ENCODE results near the gene CD9. TPM values are rescaled to one million over a fixed set of nuclear protein-coding genes. Genes with fewer than 3 reads are reported as not detected.
A peak's percentile ranks its signal among the peaks of the same experiment; 100 is the strongest.

Gene CD9
- total RNA-seq, 1 donor from 2014 or later, result 6.0 TPM

DNA sequence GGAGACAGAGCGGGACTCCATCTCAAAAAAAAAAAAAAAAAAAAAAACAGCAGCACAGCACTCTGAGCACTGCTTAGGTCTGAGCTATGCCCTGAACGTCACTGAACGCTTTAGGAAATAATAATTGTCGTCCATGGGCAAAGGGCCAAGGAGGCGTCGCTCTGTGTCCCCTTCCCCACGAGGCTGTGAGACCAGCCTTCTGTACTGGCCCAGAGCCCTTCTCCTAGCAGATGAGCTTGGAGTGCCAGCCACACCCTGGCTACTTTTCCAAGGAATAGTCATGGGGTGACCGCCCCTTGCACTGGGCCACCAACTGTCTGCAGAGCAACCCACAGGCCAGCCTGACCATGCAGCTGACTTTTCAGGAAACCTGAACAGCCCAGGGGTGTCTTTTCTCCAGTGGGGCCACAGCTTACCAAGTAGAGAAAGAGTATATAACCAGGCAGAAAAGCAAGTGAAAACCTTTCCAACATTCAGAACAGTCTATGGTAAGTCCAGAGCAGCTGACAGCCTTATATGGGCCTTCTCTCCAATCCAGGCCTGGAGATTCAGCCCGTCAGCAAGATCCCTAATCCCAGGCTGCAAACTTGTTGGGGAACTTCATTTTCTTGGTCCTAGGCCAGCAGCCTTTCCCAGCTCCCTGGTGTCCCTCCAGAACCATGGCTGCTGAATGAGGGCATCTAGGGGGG lies 28.5 kb downstream of the CD9 start:
- Mint-ChIP-seq H3K27me3 (peaks cover 23% of the 10 kb centered on the region), H3K36me3 (ENCODE audit: insufficient read depth) (no peaks in the 10 kb centered on the region), H3K4me1 (ENCODE audit: low read depth) (peaks cover 18% of the 10 kb centered on the region), H3K4me3 (ENCODE audit: low read depth) (no peak overlapping the region), H3K27ac (no peak overlapping the region), H3K9me3 (ENCODE audit: low read depth) (no peaks in the 10 kb centered on the region)
- DNase-seq (ENCODE audit: low spot score, unreplicated experiment), result no peak
- TF ChIP-seq, protein P1, sequence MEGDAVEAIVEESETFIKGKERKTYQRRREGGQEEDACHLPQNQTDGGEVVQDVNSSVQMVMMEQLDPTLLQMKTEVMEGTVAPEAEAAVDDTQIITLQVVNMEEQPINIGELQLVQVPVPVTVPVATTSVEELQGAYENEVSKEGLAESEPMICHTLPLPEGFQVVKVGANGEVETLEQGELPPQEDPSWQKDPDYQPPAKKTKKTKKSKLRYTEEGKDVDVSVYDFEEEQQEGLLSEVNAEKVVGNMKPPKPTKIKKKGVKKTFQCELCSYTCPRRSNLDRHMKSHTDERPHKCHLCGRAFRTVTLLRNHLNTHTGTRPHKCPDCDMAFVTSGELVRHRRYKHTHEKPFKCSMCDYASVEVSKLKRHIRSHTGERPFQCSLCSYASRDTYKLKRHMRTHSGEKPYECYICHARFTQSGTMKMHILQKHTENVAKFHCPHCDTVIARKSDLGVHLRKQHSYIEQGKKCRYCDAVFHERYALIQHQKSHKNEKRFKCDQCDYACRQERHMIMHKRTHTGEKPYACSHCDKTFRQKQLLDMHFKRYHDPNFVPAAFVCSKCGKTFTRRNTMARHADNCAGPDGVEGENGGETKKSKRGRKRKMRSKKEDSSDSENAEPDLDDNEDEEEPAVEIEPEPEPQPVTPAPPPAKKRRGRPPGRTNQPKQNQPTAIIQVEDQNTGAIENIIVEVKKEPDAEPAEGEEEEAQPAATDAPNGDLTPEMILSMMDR (IDR thresholded peaks at IDR 0.05; ENCODE audit: unreplicated experiment), result no peak

- no peak for DNase-seq (ENCODE audit: low spot score, unreplicated experiment)
- H3K36me3 Mint-ChIP-seq (ENCODE audit: insufficient read depth), result no peaks in the 10 kb centered on the region
Measured at GRCh38 chr12:6229224-6230218, 29.3 kb downstream of the CD9 start.

DNA sequence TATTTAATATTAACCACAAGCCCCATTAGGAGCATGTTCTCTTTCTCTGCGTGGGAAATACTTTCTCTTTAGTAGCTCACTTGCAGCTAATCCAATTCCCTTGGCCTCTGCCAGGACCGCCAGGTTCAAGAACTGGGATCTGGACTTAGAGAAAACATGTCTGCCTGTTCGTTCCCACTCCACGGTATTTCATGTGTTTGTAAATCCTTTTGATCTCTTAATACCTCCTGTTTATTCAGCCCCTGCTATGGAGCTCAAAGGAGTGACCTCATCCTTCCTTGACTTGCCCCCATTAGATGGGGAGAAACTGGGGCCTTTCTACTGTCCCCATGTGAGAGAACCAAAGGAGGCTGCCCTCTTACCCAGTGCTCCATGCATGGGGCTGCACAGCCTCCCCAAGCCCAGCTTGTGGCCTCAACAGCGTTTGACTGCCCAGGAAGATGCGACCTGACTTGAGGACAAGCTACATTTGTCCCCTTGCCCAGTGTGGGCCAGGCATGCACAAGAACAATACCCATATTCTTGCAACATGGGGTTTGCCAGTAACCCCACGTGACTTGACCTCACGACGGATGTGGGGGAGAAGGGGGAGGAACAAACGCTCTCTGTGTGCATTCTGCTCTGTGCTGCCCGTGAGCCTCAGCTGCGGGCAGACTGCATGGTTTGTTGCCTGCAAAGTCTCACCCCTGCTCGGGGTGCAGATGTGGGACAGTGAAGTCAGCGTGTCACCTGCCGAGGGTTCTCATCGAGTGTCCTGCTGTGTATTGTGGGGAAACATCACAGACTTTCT lies 30.3 kb downstream of the CD9 start:
- TF ChIP-seq, protein P1 (IDR thresholded peaks at IDR 0.05; ENCODE audit: unreplicated experiment), result no peak
- H3K27me3 Mint-ChIP-seq, result peaks cover 29% of the 10 kb centered on the region
- no peak for DNase-seq (ENCODE audit: low spot score, unreplicated experiment)
- H3K27ac Mint-ChIP-seq, result peak overlapping the region; percentile 80
- no peaks in the 10 kb centered on the region for H3K36me3 Mint-ChIP-seq (ENCODE audit: insufficient read depth)
- peaks cover 26% of the 10 kb centered on the region for H3K4me1 Mint-ChIP-seq (ENCODE audit: low read depth)
- no peak overlapping the region for H3K4me3 Mint-ChIP-seq (ENCODE audit: low read depth)
- no peaks in the 10 kb centered on the region for H3K9me3 Mint-ChIP-seq (ENCODE audit: low read depth)

More at GRCh38 chr12:6229224-6230218, 29.3 kb downstream of the CD9 start:
- peak overlapping the region; percentile 80 for H3K27ac Mint-ChIP-seq
- peaks cover 18% of the 10 kb centered on the region for H3K4me1 Mint-ChIP-seq (ENCODE audit: low read depth)
- H3K9me3 Mint-ChIP-seq (ENCODE audit: low read depth), result no peaks in the 10 kb centered on the region
- TF ChIP-seq, protein P1 (IDR thresholded peaks at IDR 0.05; ENCODE audit: unreplicated experiment), result no peak
- no peak overlapping the region for H3K4me3 Mint-ChIP-seq (ENCODE audit: low read depth)
- peaks cover 27% of the 10 kb centered on the region for H3K27me3 Mint-ChIP-seq

DNA sequence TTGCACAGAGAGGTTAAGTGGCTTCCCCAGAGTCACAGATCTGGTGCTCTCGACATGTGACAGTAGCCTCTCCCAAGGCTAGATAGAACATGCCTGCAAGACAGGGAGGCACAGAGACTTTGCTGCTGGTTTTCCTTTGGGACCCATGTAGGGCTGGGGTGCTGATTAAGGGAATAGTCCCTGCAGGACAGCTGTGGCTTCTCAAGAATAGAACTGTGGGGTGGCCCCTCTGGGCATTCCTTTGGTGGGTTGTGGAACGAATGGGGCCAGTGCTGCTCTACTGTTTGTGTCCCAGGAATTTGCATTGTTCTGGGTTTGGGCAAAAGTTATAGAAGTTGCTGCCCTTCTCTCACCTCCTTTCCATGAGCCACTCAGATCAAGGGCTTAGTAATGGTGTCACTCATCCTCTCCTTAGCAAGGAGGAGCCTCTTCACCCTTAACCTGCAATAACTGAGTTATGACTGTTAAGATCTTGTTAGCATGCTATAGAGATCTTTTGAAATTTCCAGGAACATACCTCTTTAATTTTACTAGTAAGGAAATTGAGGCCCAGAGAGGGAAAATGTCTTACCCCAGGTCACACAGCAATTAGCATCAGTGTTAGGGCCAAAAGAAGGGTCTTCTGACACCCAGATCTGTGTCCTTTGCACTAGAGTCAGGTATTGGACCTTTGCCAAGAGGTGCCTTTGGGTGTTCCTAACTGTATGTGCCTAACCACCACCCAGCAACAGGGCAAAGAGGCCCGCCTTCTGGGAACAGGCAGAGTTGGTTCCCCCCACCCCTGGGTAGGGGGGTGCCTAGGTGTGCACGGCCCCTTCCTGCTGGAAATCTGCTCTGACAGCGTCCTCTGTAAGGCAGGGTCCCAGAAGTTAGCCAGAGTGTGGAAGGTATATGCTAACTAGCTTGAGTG lies 31.4 kb downstream of the CD9 start:
- Mint-ChIP-seq H3K36me3 (ENCODE audit: insufficient read depth) (no peaks in the 10 kb centered on the region), H3K4me1 (ENCODE audit: low read depth) (peaks cover 27% of the 10 kb centered on the region), H3K4me3 (ENCODE audit: low read depth) (no peak overlapping the region), H3K27ac (no peak overlapping the region), H3K27me3 (peaks cover 21% of the 10 kb centered on the region), H3K9me3 (ENCODE audit: low read depth) (no peaks in the 10 kb centered on the region)
- TF ChIP-seq, protein P1 (IDR thresholded peaks at IDR 0.05; ENCODE audit: unreplicated experiment), result no peak
- no peak for DNase-seq (ENCODE audit: low spot score, unreplicated experiment)

All from progenitor cell of endocrine pancreas (in vitro differentiated cells).